ENCODE results near the gene TLK2. TPM values are rescaled to one million over a fixed set of nuclear protein-coding genes. Genes with fewer than 3 reads are reported as not detected.

The TLK2 gene
- total RNA-seq, 1 experiment from 2014 or later, result 40.5 TPM

- ATAC-seq (no peak), DNase-seq (no peak)
- Histone ChIP-seq H3K4me1 (ENCODE audit: insufficient read depth, low read length) (peaks cover 11% of the 10 kb centered on the region; the same call in 1 of the 2 replicates), H3K9me3 (ENCODE audit: low read length) (no peaks in the 10 kb centered on the region), H3K9ac (ENCODE audit: low read length) (no peak overlapping the region), H3K9me2 (replicated peaks; ENCODE audit: low read length) (no peaks in the 10 kb centered on the region), H3K79me2 (ENCODE audit: low read length) (no peaks in the 10 kb centered on the region), H3F3A (ENCODE audit: low read length, unreplicated experiment) (no peaks in the 10 kb centered on the region), H3K27me3 (ENCODE audit: low read length) (no peaks in the 10 kb centered on the region), H2AFZ (ENCODE audit: low read length) (no peak overlapping the region), H3K27ac (ENCODE audit: low read length) (no peak overlapping the region), H3K4me2 (ENCODE audit: low read length) (no peak overlapping the region), H4K20me1 (ENCODE audit: low read length) (no peaks in the 10 kb centered on the region), H3K36me3 (ENCODE audit: low read depth, low read length) (no peaks in the 10 kb centered on the region), H3K4me3 (ENCODE audit: low read length) (no peak overlapping the region)
- no TSS peak for BruUV-seq (replicated peaks)
- ChIA-PET CTCF (no interaction called here), POLR2A (ENCODE audit: unreplicated experiment) (interaction anchor here (0.6 to 0.7 kb wide), 2 partner anchors 46 to 76 kb away, joined by 3 read pairs; no protein-coding TSS in a partner anchor)
- TF ChIP-seq EZH2phosphoT487 (IDR thresholded peaks at IDR 0.05; ENCODE audit: borderline replicate concordance, low read length) (no peak), CTCF (conservative IDR thresholded peaks at IDR 0.05; ENCODE audit: low read depth, low read length) (no peak), EZH2 (IDR thresholded peaks at IDR 0.05; ENCODE audit: low read length, unreplicated experiment) (no peak)
- intact Hi-C loops (cut with micrococcal nuclease), result no loop called here
These were observed 169.8 kb downstream of the TLK2 start for GRCh38 chr17:62648251-62648955.

- CTCF ChIA-PET, result no interaction called here
- Histone ChIP-seq H3K27me3 (ENCODE audit: low read length) (no peaks in the 10 kb centered on the region), H3K4me3 (ENCODE audit: low read length) (no peak overlapping the region), H4K20me1 (ENCODE audit: low read length) (no peaks in the 10 kb centered on the region), H3F3A (ENCODE audit: low read length, unreplicated experiment) (no peaks in the 10 kb centered on the region), H3K9me2 (replicated peaks; ENCODE audit: low read length) (no peaks in the 10 kb centered on the region), H3K79me2 (ENCODE audit: low read length) (no peaks in the 10 kb centered on the region), H2AFZ (ENCODE audit: low read length) (no peak overlapping the region), H3K36me3 (ENCODE audit: low read depth, low read length) (no peaks in the 10 kb centered on the region), H3K9me3 (ENCODE audit: low read length) (no peaks in the 10 kb centered on the region), H3K27ac (ENCODE audit: low read length) (no peak overlapping the region), H3K9ac (ENCODE audit: low read length) (no peak overlapping the region), H3K4me2 (ENCODE audit: low read length) (no peak overlapping the region), H3K4me1 (ENCODE audit: insufficient read depth, low read length) (peaks cover 11% of the 10 kb centered on the region; the same call in 1 of the 2 replicates)
- intact Hi-C loops (cut with micrococcal nuclease), result no loop called here
- DNase-seq (no peak), ATAC-seq (no peak)
- POLR2A ChIA-PET (ENCODE audit: unreplicated experiment), result interaction anchor here (0.6 kb wide), 1 partner anchor 45 kb away, joined by 3 read pairs; no protein-coding TSS in a partner anchor
- TF ChIP-seq EZH2phosphoT487 (IDR thresholded peaks at IDR 0.05; ENCODE audit: borderline replicate concordance, low read length) (no peak), CTCF (conservative IDR thresholded peaks at IDR 0.05; ENCODE audit: low read depth, low read length) (no peak), EZH2 (IDR thresholded peaks at IDR 0.05; ENCODE audit: low read length, unreplicated experiment) (no peak)
- BruUV-seq (replicated peaks), result no TSS peak
These were observed 170.3 kb downstream of the TLK2 start for GRCh38 chr17:62648956-62649294.

GRCh38 chr17:62649570-62649969 lies 170.9 kb downstream of the TLK2 start:
- no peaks in the 10 kb centered on the region for H3F3A ChIP-seq (ENCODE audit: low read length, unreplicated experiment)
- no peak overlapping the region for H3K9ac ChIP-seq (ENCODE audit: low read length)
- ChIA-PET POLR2A (ENCODE audit: unreplicated experiment) (no interaction called here), CTCF (no interaction called here)
- H3K27me3 ChIP-seq (ENCODE audit: low read length), result no peaks in the 10 kb centered on the region
- no peak overlapping the region for H3K4me3 ChIP-seq (ENCODE audit: low read length)
- H4K20me1 ChIP-seq (ENCODE audit: low read length), result no peaks in the 10 kb centered on the region
- TF ChIP-seq CTCF (conservative IDR thresholded peaks at IDR 0.05; ENCODE audit: low read depth, low read length) (no peak), EZH2phosphoT487 (IDR thresholded peaks at IDR 0.05; ENCODE audit: borderline replicate concordance, low read length) (no peak), EZH2 (IDR thresholded peaks at IDR 0.05; ENCODE audit: low read length, unreplicated experiment) (no peak)
- no peak for ATAC-seq
- no peak for DNase-seq
- intact Hi-C loops (cut with micrococcal nuclease), result no loop called here
- H3K36me3 ChIP-seq (ENCODE audit: low read depth, low read length), result no peaks in the 10 kb centered on the region
- H3K9me3 ChIP-seq (ENCODE audit: low read length), result no peaks in the 10 kb centered on the region
- no peak overlapping the region for H3K27ac ChIP-seq (ENCODE audit: low read length)
- H3K4me2 ChIP-seq (ENCODE audit: low read length), result no peak overlapping the region
- BruUV-seq (replicated peaks), result no TSS peak
- H3K4me1 ChIP-seq (ENCODE audit: insufficient read depth, low read length), result peaks cover 11% of the 10 kb centered on the region; the same call in 1 of the 2 replicates
- no peak overlapping the region for H2AFZ ChIP-seq (ENCODE audit: low read length)
- H3K9me2 ChIP-seq (replicated peaks; ENCODE audit: low read length), result no peaks in the 10 kb centered on the region
- no peaks in the 10 kb centered on the region for H3K79me2 ChIP-seq (ENCODE audit: low read length)

All from PC-3 (cell line).